Activated naive CD4-positive, alpha-beta T cell (primary cell): Measurements from ENCODE around the gene EAF1.
"Not testable (repeated sequence)": the region's sequence is repeated elsewhere in the genome, so short reads cannot be mapped to it uniquely, and the experiment has no call there.

Source experiments
- DNase-seq, 4 experiments: peaks; one replicate each; lab custom pipeline; 2025; lab: John Stamatoyannopoulos, UW

The EAF1 gene

GRCh38 chr3:15484551-15484950 is 57.2 kb downstream of the EAF1 start:
- not testable (repeated sequence) for DNase-seq

- DNase-seq: no peak
Measured at GRCh38 chr3:15486020-15486419, 58.6 kb downstream of the EAF1 start.

DNA sequence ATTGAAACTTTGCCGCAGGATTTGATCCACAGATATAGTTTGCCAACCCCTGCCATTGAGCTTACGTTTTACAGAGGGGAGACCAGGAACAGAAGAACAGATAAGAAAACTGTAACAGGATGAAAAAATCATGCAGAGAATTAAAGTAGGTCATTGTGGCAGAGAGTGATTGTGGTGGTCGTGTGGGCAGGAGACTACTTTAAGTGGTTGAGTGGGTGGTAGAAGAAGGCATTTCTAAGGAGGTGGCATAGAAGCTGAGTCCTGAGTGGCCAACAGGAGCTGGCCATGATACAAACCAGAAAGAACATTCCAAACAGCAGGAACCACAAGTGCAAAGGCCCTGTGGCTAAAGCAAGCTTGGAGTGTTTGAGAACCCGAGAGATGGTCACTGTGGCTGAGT is 59.6 kb downstream of the EAF1 start:
- no peak for DNase-seq

GRCh38 chr3:15488002-15488401 is 60.6 kb downstream of the EAF1 start:
- DNase-seq: no peak

DNA sequence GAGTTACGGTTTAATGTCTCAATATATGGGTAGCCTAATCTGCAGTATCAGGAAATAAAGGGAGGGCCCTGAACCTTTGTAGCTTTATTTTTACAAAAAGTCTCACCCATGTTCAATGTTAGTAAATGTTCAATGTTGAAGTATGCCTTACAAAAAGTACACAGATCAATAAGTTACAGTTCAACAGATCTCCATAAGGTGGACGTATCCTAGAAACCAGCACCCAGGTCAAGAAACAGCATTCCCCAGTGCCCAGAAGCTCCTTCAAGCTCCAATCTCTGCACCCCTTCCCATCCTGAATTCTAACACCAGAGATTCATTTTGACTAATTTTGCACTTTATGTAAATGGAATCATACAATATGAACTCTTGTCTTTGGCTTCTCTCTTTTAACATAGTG is 62.8 kb downstream of the EAF1 start:
- DNase-seq: no peak

GRCh38 chr3:15491143-15491542 is 63.7 kb downstream of the EAF1 start:
- DNase-seq: no peak
